Astrocyte (in vitro differentiated cells and primary cell): ENCODE results near the gene KLHL11.
"Not testable (repeated sequence)": the region's sequence is repeated elsewhere in the genome, so short reads cannot be mapped to it uniquely, and the experiment has no call there.

ENCODE experiments used
- CTCF ChIP-seq: IDR thresholded peaks from 2 replicates; pipeline ENCODE4 v1.5.1; 2011; ENCODE audit warnings: low read depth, mild to moderate bottlenecking, inconsistent platforms, low read length, moderate library complexity; ENCODE audit not compliant: insufficient read depth
- EZH2 ChIP-seq: IDR thresholded peaks from 2 replicates; pipeline ENCODE4 v1.6.1; 2012; ENCODE audit warnings: mild to moderate bottlenecking, low read length, inconsistent platforms; ENCODE audit not compliant: insufficient read depth

GRCh38 chr17:41851382-41851781 is 13.8 kb downstream of the KLHL11 start:
- not testable (repeated sequence) for TF ChIP-seq CTCF, EZH2
